CD8-positive, alpha-beta memory T cell (primary cell): ENCODE measurements around the gene SLC12A7. TPM values are rescaled to one million over a fixed set of nuclear protein-coding genes. Genes with fewer than 3 reads are reported as not detected.
A peak's percentile ranks its signal among the peaks of the same experiment; 100 is the strongest.
"Not testable (repeated sequence)": the region's sequence is repeated elsewhere in the genome, so short reads cannot be mapped to it uniquely, and the experiment has no call there.

Source experiments
- CTCF ChIA-PET: fragments of 350-600 bp; sonication (Branson Sonifier 250); formaldehyde crosslinking; loops from one replicate; lab custom pipeline; 2021; ENCODE audit warnings: antibody characterized with exemption; lab: Charles Lee
- POLR2A ChIA-PET: fragments of 350-600 bp; sonication (Branson Sonifier 250); formaldehyde crosslinking; loops from one replicate; lab custom pipeline; 2021; ENCODE audit warnings: antibody characterized with exemption; lab: Charles Lee
- DNase-seq, 5 donors: peaks; one replicate each; pipeline versions ENCODE4 v3.0.0 to v3.0.0-alpha.2; 2020 to 2022; ENCODE audit warnings: mixed read lengths in 1 of 5
- H3K27ac ChIP-seq: one replicate; pipeline ENCODE4 v1.7.0; 2013; ENCODE audit warnings: low read depth, mild to moderate bottlenecking, low read length, moderate library complexity
- H3K27me3 ChIP-seq: 2 replicates; pipeline ENCODE4 v1.7.0; 2013; ENCODE audit warnings: low read length, mild to moderate bottlenecking; ENCODE audit not compliant: insufficient read depth, poor library complexity, severe bottlenecking
- H3K36me3 ChIP-seq: 2 replicates; pipeline ENCODE4 v1.7.0; 2013; ENCODE audit warnings: mild to moderate bottlenecking, low read length, moderate library complexity; ENCODE audit not compliant: insufficient read depth
- H3K4me1 ChIP-seq: 2 replicates; pipeline ENCODE4 v1.7.0; 2013; ENCODE audit warnings: mild to moderate bottlenecking, low read length, moderate library complexity; ENCODE audit not compliant: insufficient read depth
- H3K4me3 ChIP-seq: 2 replicates; pipeline ENCODE4 v1.7.0; 2013; ENCODE audit warnings: mild to moderate bottlenecking, low read length
- H3K9me3 ChIP-seq: 2 replicates; pipeline ENCODE4 v1.7.0; 2013; ENCODE audit warnings: mild to moderate bottlenecking, low read length
- H3K27ac Mint-ChIP-seq, 8 donors: one replicate each; pipeline ENCODE4 v1.8.0; 2020 to 2021; ENCODE audit warnings: mixed read lengths in 8 of 8, mild to moderate bottlenecking in 6 of 8, inconsistent platforms in 3 of 8, moderate library complexity in 3 of 8
- H3K27me3 Mint-ChIP-seq, 2 donors: one replicate each; pipeline ENCODE4 v1.8.0; 2020 to 2021; ENCODE audit warnings: mixed read lengths in 2 of 2, mild to moderate bottlenecking in 1 of 2, moderate library complexity in 1 of 2
- H3K36me3 Mint-ChIP-seq, 3 donors: one replicate each; pipeline ENCODE4 v1.8.0; 2020 to 2021; ENCODE audit warnings: mixed read lengths in 3 of 3, inconsistent platforms in 1 of 3, mild to moderate bottlenecking in 1 of 3
- H3K4me1 Mint-ChIP-seq, 3 donors: one replicate each; pipeline ENCODE4 v1.8.0; 2020 to 2021; ENCODE audit warnings: mixed read lengths in 3 of 3, inconsistent platforms in 1 of 3, mild to moderate bottlenecking in 1 of 3
- H3K4me3 Mint-ChIP-seq, 7 donors: one replicate each; pipeline ENCODE4 v1.8.0; 2020 to 2021; ENCODE audit warnings: mixed read lengths in 7 of 7, mild to moderate bottlenecking in 6 of 7, moderate library complexity in 4 of 7, inconsistent platforms in 2 of 7
- H3K9me3 Mint-ChIP-seq, 5 donors: one replicate each; pipeline ENCODE4 v1.8.0; 2020 to 2022; ENCODE audit warnings: mixed read lengths in 5 of 5, mild to moderate bottlenecking in 3 of 5, moderate library complexity in 2 of 5, inconsistent platforms in 1 of 5
- polyA plus RNA-seq: library from polyadenylated mRNA; unstranded; fragments of 300-500 nt; fragmentation: Illumina TruSeq; gene quantifications from one replicate; pipeline ENCODE4 v1.2.3, GENCODE V29; 2021
- total RNA-seq, 2 experiments: library from RNA; stranded (reverse); gene quantifications; one replicate each; pipeline ENCODE4 v1.2.3, GENCODE V29; 2021

The SLC12A7 gene
- total and polyA plus RNA-seq, 3 experiments from 2014 or later, result 4.9 to 20.0 (median 6.6) TPM

DNA sequence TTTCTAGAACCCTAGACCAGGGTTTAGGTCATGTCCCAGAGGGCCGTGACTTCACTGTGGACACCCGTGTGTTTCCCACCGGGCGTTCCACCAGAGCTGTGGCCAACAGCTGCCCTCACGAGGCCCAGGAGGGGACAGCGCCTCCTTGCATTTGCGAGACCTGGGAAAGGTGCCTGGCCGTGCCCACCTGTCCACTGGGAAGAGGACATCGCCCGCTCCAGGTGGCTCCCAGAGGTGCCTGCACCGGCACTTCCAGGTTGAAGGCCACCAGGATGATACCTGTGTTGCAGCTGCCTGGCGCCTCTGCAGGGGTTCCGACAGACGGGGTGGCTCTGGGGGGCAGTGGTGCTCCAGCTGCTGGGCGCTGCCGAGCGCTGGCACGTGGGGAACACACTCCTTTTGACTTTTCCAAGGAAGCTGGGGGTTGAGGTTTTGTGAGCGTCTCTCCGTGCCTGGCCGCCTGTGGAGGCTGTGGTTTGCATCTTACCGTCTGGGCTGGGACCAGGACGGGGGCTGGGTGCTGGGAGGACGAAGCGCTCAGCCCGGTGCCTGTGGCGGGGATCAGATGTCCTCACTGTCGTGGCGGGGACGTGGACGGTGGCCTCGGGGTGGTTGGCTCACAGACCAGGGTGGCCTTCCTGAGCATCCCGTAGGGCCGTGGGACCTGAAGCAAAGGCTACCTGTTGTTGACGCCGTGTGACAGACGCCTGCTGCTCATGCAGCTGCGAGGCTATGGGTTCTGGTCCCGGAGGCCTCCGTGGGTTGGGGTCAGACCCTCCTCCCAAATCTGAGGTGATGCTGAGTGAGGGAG, 84.0 kb downstream of the SLC12A7 start:
- no peaks in the 10 kb centered on the region for H3K4me1 Mint-ChIP-seq
- no peak overlapping the region for H3K4me3 Mint-ChIP-seq
- Histone ChIP-seq H3K4me1 (no peaks in the 10 kb centered on the region), H3K27ac (no peak overlapping the region), H3K36me3 (no peaks in the 10 kb centered on the region), H3K9me3 (no peaks in the 10 kb centered on the region), H3K4me3 (no peak overlapping the region), H3K27me3 (no peaks in the 10 kb centered on the region)
- H3K9me3 Mint-ChIP-seq, result no peaks in the 10 kb centered on the region
- ChIA-PET CTCF (no interaction called here), POLR2A (no interaction called here)
- peak in 1 of 5 donors; percentile 39 for DNase-seq
- H3K36me3 Mint-ChIP-seq, result no peaks in the 10 kb centered on the region
- no peak overlapping the region for H3K27ac Mint-ChIP-seq
- peaks cover 0 to 12% of the 10 kb centered on the region in 2 donors for H3K27me3 Mint-ChIP-seq

- Histone ChIP-seq H3K4me1 (no peaks in the 10 kb centered on the region), H3K36me3 (no peaks in the 10 kb centered on the region), H3K9me3 (no peaks in the 10 kb centered on the region), H3K4me3 (no peak overlapping the region), H3K27me3 (no peaks in the 10 kb centered on the region), H3K27ac (no peak overlapping the region)
- H3K36me3 Mint-ChIP-seq, result no peaks in the 10 kb centered on the region
- no peak overlapping the region for H3K27ac Mint-ChIP-seq
- H3K9me3 Mint-ChIP-seq, result no peaks in the 10 kb centered on the region
- no peak overlapping the region for H3K4me3 Mint-ChIP-seq
- CTCF ChIA-PET, result interaction anchor here (0.6 kb wide), 1 partner anchor 20 kb away, joined by 4 read pairs; no protein-coding TSS in a partner anchor
- H3K27me3 Mint-ChIP-seq, result peaks cover 0 to 7% of the 10 kb centered on the region in 2 donors
- peak in 1 of 5 donors; percentile 44 for DNase-seq
- POLR2A ChIA-PET, result no interaction called here
- H3K4me1 Mint-ChIP-seq, result no peaks in the 10 kb centered on the region
Observed at GRCh38 chr5:1026700-1027621, 84.9 kb downstream of the SLC12A7 start.

DNA sequence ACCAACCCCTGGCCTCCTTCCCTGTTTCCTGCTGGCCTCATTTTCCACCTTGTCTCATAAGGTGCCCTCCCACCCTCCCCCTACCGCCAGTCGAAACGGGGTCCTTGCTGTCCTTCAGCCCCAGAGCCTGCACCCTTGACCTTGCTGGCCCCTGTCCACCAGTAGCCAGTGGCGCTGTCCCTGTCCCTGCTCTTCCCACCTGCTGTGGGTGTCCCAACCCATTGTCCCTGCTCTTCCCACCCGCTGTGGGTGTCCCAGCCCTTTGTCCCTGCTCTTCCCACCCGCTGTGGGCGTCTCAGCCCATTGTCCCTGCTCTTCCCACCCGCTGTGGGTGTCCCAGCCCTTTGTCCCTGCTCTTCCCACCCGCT, 89.9 kb downstream of the SLC12A7 start:
- H3K27ac ChIP-seq, CTCF ChIA-PET, H3K4me1 ChIP-seq, H3K4me3 Mint-ChIP-seq, H3K4me3 ChIP-seq, H3K27me3 Mint-ChIP-seq, H3K4me1 Mint-ChIP-seq, H3K9me3 Mint-ChIP-seq, H3K27ac Mint-ChIP-seq, H3K27me3 ChIP-seq, POLR2A ChIA-PET, H3K36me3 Mint-ChIP-seq, H3K9me3 ChIP-seq, H3K36me3 ChIP-seq: not testable (repeated sequence)
- DNase-seq, result peak in 1 of 5 donors; percentile 10

DNA sequence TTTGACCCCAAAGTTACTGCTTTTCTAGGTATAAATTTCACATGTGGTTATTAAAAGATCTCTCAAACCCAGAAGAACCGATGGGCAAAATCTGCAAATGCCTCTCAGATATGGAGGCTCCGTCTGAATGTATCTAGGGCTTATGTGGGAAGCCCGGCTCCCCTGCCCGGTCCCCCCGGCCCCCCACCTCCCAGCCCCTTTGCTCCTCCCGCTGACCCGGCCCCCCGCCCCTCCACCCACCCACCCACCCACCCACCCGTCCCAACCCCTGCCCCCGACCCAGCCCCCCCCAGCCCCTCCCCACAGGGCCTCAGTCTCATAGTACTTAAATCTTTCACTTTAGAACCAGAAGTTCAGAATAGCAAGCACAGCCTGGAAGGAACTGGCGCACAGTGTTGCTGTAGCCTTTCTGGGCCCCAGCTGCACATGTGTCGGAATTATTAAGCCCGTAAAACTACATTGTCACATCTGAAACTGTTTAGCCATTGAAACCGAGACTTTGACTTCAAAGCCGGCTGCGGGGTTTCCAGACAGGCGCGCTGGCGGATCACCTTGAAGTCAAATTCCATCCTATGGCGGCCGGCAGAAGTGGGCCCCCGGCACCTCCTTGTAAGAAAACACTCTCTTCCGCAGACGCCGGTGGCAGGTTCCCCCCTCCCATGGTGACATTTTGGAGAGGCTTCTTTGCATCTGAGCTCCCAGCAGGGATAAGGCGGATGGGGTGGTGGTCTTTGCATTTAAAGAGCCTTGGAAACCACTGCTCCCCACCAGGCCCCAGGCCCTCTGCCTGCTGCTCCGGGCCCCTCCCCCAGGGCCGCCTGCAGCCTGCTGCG, 90.5 kb downstream of the SLC12A7 start:
- no peaks in the 10 kb centered on the region for H3K4me1 Mint-ChIP-seq
- no peaks in the 10 kb centered on the region for H3K4me1 ChIP-seq
- no peaks in the 10 kb centered on the region for H3K27me3 ChIP-seq
- ChIA-PET POLR2A (no interaction called here), CTCF (no interaction called here)
- no peak overlapping the region for H3K4me3 ChIP-seq
- H3K9me3 Mint-ChIP-seq, result no peaks in the 10 kb centered on the region
- H3K4me3 Mint-ChIP-seq, result no peak overlapping the region
- DNase-seq, result peak in 1 of 5 donors; percentile 39
- H3K27ac Mint-ChIP-seq, result no peak overlapping the region
- H3K27me3 Mint-ChIP-seq, result no peaks in the 10 kb centered on the region
- H3K36me3 Mint-ChIP-seq, result no peaks in the 10 kb centered on the region
- H3K27ac ChIP-seq, result no peak overlapping the region
- H3K36me3 ChIP-seq, result no peaks in the 10 kb centered on the region
- H3K9me3 ChIP-seq, result no peaks in the 10 kb centered on the region

- ChIA-PET CTCF (no interaction called here), POLR2A (no interaction called here)
- Histone ChIP-seq H3K36me3 (no peaks in the 10 kb centered on the region), H3K27ac (no peak overlapping the region), H3K27me3 (no peaks in the 10 kb centered on the region), H3K4me3 (no peak overlapping the region), H3K9me3 (no peaks in the 10 kb centered on the region), H3K4me1 (no peaks in the 10 kb centered on the region)
- no peaks in the 10 kb centered on the region for H3K4me1 Mint-ChIP-seq
- no peak overlapping the region for H3K27ac Mint-ChIP-seq
- no peaks in the 10 kb centered on the region for H3K9me3 Mint-ChIP-seq
- no peak overlapping the region for H3K4me3 Mint-ChIP-seq
- H3K27me3 Mint-ChIP-seq, result no peaks in the 10 kb centered on the region
- H3K36me3 Mint-ChIP-seq, result no peaks in the 10 kb centered on the region
- peak in 1 of 5 donors; percentile 25 for DNase-seq
Observed at GRCh38 chr5:1020452-1020961, 91.4 kb downstream of the SLC12A7 start.

- no peaks in the 10 kb centered on the region for H3K4me1 Mint-ChIP-seq
- no peak overlapping the region for H3K27ac Mint-ChIP-seq
- Histone ChIP-seq H3K9me3 (no peaks in the 10 kb centered on the region), H3K4me1 (no peaks in the 10 kb centered on the region), H3K4me3 (no peak overlapping the region), H3K27me3 (no peaks in the 10 kb centered on the region), H3K36me3 (no peaks in the 10 kb centered on the region), H3K27ac (no peak overlapping the region)
- peak in 1 of 5 donors; percentile 25 for DNase-seq
- H3K27me3 Mint-ChIP-seq, result no peaks in the 10 kb centered on the region
- CTCF ChIA-PET, result no interaction called here
- no peaks in the 10 kb centered on the region for H3K9me3 Mint-ChIP-seq
- POLR2A ChIA-PET, result no interaction called here
- H3K36me3 Mint-ChIP-seq, result no peaks in the 10 kb centered on the region
- H3K4me3 Mint-ChIP-seq, result no peak overlapping the region
Observed at GRCh38 chr5:1019001-1019905, 92.6 kb downstream of the SLC12A7 start.

- POLR2A ChIA-PET, result no interaction called here
Observed at GRCh38 chr5:1018596-1018995, 93.3 kb downstream of the SLC12A7 start.

More at GRCh38 chr5:1018596-1018995, 93.3 kb downstream of the SLC12A7 start:
- Histone ChIP-seq H3K36me3 (no peaks in the 10 kb centered on the region), H3K4me3 (no peak overlapping the region), H3K27ac (no peak overlapping the region), H3K4me1 (no peaks in the 10 kb centered on the region), H3K9me3 (no peaks in the 10 kb centered on the region), H3K27me3 (no peaks in the 10 kb centered on the region)
- Mint-ChIP-seq H3K27me3 (no peaks in the 10 kb centered on the region), H3K27ac (peak overlapping the region in 1 of 8 donors; percentile 54), H3K4me1 (no peaks in the 10 kb centered on the region), H3K36me3 (no peaks in the 10 kb centered on the region), H3K4me3 (no peak overlapping the region), H3K9me3 (no peaks in the 10 kb centered on the region)
- DNase-seq, result peak in 1 of 5 donors; percentile 25
- CTCF ChIA-PET, result no interaction called here
